ENCODE measurements around the gene MROH2B. TPM values are rescaled to one million over a fixed set of nuclear protein-coding genes. Genes with fewer than 3 reads are reported as not detected.

The MROH2B gene
- total and polyA plus RNA-seq, 8 donors, result not detected

GRCh38 chr5:40981420-40981819 is 89.7 kb downstream of the MROH2B start:
- DNase-seq, result no peak
- TF ChIP-seq EP300 (IDR thresholded peaks at IDR 0.05), result no peak
- no peak for TF ChIP-seq CTCF (IDR thresholded peaks at IDR 0.05)
- no peak for TF ChIP-seq POLR2A (IDR thresholded peaks at IDR 0.05)
- TF ChIP-seq POLR2AphosphoS5 (IDR thresholded peaks at IDR 0.05), result no peak
- Histone ChIP-seq H3K4me3 (no peak overlapping the region), H3K27ac (no peak overlapping the region), H3K36me3 (no peaks in the 10 kb centered on the region), H3K4me1 (peaks cover 0 to 11% (median 4%) of the 10 kb centered on the region in 4 donors), H3K27me3 (no peaks in the 10 kb centered on the region), H3K9me3 (no peaks in the 10 kb centered on the region)
- intact Hi-C loops (cut with DNase I; ENCODE audit: low total_unique reads), result no loop called here
- 87 to 93% (median 91%) methylated on average over 9 of the region's 9 CpGs for WGBS, 5 donors

GRCh38 chr5:40976836-40977235 is 94.3 kb downstream of the MROH2B start:
- H3K27me3 ChIP-seq, result no peaks in the 10 kb centered on the region
- TF ChIP-seq POLR2AphosphoS5 (IDR thresholded peaks at IDR 0.05), result no peak
- TF ChIP-seq EP300 (IDR thresholded peaks at IDR 0.05), result no peak
- TF ChIP-seq CTCF (IDR thresholded peaks at IDR 0.05), result no peak
- TF ChIP-seq POLR2A (IDR thresholded peaks at IDR 0.05), result no peak
- intact Hi-C loops (cut with DNase I; ENCODE audit: low total_unique reads), result no loop called here
- no peaks in the 10 kb centered on the region for H3K9me3 ChIP-seq
- no peak overlapping the region for H3K27ac ChIP-seq
- WGBS, 5 donors, result 32 to 52% (median 41%) methylated on average over 3 of the region's 3 CpGs
- H3K4me3 ChIP-seq, result no peak overlapping the region
- DNase-seq, result peak in 1 of 2 donors; percentile 8
- no peaks in the 10 kb centered on the region for H3K36me3 ChIP-seq
- H3K4me1 ChIP-seq, result peaks cover 0 to 19% (median 4%) of the 10 kb centered on the region in 4 donors

GRCh38 chr5:40976041-40976440 is 95.1 kb downstream of the MROH2B start:
- intact Hi-C loops (cut with DNase I; ENCODE audit: low total_unique reads), result no loop called here
- Histone ChIP-seq H3K27ac (no peak overlapping the region), H3K36me3 (no peaks in the 10 kb centered on the region), H3K9me3 (no peaks in the 10 kb centered on the region), H3K4me1 (peaks cover 0 to 19% (median 4%) of the 10 kb centered on the region in 4 donors), H3K4me3 (no peak overlapping the region), H3K27me3 (no peaks in the 10 kb centered on the region)
- no peak for TF ChIP-seq POLR2A (IDR thresholded peaks at IDR 0.05)
- DNase-seq, result no peak
- WGBS, 5 donors, result 68 to 94% (median 90%) methylated on average over 3 of the region's 3 CpGs

- DNase-seq, result no peak
- Histone ChIP-seq H3K27ac (no peak overlapping the region), H3K36me3 (no peaks in the 10 kb centered on the region), H3K4me1 (peaks cover 0 to 19% (median 4%) of the 10 kb centered on the region in 4 donors), H3K4me3 (no peak overlapping the region), H3K9me3 (no peaks in the 10 kb centered on the region), H3K27me3 (no peaks in the 10 kb centered on the region)
- intact Hi-C loops (cut with DNase I; ENCODE audit: low total_unique reads), result no loop called here
- WGBS, 5 donors, result 77 to 81% (median 79%) methylated on average over 3 of the region's 3 CpGs
- TF ChIP-seq CTCF (IDR thresholded peaks at IDR 0.05), result no peak
- TF ChIP-seq POLR2AphosphoS5 (IDR thresholded peaks at IDR 0.05), result no peak
Measured at GRCh38 chr5:40973364-40974004, 97.7 kb downstream of the MROH2B start.

GRCh38 chr5:40972434-40972833 is 98.7 kb downstream of the MROH2B start:
- TF ChIP-seq POLR2AphosphoS5 (IDR thresholded peaks at IDR 0.05), result no peak
- no peaks in the 10 kb centered on the region for H3K36me3 ChIP-seq
- intact Hi-C loops (cut with DNase I; ENCODE audit: low total_unique reads), result no loop called here
- H3K27ac ChIP-seq, result no peak overlapping the region
- H3K4me1 ChIP-seq, result peaks cover 0 to 18% (median 4%) of the 10 kb centered on the region in 4 donors
- 84 to 93% (median 89%) methylated on average over 2 of the region's 2 CpGs for WGBS, 5 donors
- H3K9me3 ChIP-seq, result peaks cover 0 to 7% (median 0%) of the 10 kb centered on the region in 4 donors
- peak in 1 of 2 donors; percentile 19 for DNase-seq
- no peak overlapping the region for H3K4me3 ChIP-seq
- H3K27me3 ChIP-seq, result no peaks in the 10 kb centered on the region
